GM21515 (cell line): ENCODE measurements around the gene LRCH4.

Source experiments
- ATAC-seq: cut with Tn5 transposase; IDR thresholded peaks from one replicate; pipeline ENCODE4 v1.9.1; 2021; ENCODE audit not compliant: unreplicated experiment

LRCH4 gene, protein sequence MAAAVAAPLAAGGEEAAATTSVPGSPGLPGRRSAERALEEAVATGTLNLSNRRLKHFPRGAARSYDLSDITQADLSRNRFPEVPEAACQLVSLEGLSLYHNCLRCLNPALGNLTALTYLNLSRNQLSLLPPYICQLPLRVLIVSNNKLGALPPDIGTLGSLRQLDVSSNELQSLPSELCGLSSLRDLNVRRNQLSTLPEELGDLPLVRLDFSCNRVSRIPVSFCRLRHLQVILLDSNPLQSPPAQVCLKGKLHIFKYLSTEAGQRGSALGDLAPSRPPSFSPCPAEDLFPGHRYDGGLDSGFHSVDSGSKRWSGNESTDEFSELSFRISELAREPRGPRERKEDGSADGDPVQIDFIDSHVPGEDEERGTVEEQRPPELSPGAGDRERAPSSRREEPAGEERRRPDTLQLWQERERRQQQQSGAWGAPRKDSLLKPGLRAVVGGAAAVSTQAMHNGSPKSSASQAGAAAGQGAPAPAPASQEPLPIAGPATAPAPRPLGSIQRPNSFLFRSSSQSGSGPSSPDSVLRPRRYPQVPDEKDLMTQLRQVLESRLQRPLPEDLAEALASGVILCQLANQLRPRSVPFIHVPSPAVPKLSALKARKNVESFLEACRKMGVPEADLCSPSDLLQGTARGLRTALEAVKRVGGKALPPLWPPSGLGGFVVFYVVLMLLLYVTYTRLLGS

GRCh38 chr7:100585511-100586265 is at the start of gene LRCH4:
Gene LRCH4, minus strand, starts transcription at chr7:100586129. Its CDS starts 29 bp downstream, at chr7:100586100.
- peak; percentile 21 for ATAC-seq

DNA sequence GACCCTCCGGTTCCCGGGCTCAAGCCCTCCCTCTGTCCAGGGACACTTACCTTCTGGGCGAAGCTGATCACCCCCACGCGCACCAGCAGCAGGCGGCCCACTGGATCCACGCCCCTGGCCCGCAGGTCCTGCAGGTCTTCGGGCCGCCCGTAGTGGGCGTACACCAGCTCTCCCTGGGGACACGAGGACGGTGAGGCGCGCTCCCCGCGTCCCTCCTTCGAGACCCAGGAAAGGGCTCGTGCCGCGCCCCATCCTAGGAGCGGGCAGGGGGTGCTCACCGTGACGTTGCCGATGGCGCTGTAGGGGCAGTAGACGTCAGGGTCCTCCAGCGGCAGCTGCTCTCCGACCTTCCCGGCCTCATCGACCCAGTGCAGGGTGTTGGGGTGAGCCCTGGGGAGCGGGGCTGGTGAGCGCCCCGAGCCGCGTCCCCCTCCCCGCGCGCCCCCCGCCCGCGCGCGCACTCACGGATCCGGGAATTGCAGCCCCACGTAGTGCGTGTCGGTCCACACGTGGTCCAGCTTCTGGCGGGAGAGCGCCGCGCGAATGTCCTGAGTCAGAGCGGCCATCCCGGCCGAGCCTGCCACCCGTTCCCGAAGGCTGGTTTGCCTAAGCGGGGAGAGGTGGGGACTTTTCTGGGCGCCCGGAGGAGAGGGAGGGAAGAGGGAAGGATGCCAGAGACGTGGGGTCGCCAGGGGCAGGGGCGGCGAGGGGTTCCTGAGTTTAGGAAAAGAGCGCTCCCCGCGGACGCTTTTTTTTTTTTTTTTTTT is 47.2 kb upstream of the LRCH4 start:
- no peak for ATAC-seq

GRCh38 chr7:100630066-100630465 is 44.1 kb upstream of the LRCH4 start:
- no peak for ATAC-seq

- ATAC-seq, result no peak
Measured at GRCh38 chr7:100629117-100629716, 43.3 kb upstream of the LRCH4 start.

- no peak for ATAC-seq
Measured at GRCh38 chr7:100627238-100627549, 41.3 kb upstream of the LRCH4 start.

- ATAC-seq, result peak; percentile 74
Measured at GRCh38 chr7:100626530-100627237, 40.8 kb upstream of the LRCH4 start.

DNA sequence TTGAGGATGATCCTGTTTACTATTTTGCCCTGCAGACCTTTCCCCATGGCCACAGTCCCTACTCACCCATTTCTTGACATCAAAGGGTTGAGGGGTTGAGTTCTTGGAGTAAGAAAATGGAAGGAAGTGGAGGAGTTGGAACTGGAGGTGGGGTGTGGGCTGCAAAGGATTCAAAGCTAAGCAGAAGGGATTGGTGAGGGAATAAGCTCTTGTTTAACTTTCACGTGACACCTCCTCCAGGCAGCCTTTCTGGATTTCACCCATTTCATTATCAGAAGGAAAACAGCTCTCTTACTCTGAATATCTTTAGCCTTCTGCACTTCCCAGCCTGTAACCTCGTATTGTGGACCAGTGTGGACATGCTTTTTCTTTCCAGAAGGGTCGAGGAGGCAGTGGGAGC is 40.1 kb upstream of the LRCH4 start:
- ATAC-seq, result no peak

- ATAC-seq, result no peak
Measured at GRCh38 chr7:100623951-100624824, 38.3 kb upstream of the LRCH4 start.

GRCh38 chr7:100621554-100621953 is 35.6 kb upstream of the LRCH4 start:
- no peak for ATAC-seq

DNA sequence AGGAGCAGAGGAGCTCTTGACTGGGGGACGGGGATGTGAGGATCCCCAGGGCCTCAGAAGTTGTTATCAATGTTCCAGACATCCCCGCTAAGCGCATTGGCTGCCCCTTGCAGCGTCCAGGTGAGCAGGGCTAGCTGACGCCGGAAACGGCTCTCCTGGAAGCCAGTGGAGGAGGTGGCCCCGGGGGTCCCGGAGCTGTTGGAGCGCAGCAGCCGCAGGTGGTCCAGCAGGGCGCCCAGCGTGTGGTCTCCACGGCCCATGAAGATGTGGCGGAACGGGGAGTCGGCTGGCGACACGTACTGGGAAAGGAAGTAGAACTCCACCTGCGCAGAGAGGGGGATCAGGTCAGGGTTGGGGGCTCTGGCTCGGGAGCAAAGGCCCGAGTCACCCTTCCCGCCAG is 34.9 kb upstream of the LRCH4 start:
- no peak for ATAC-seq

DNA sequence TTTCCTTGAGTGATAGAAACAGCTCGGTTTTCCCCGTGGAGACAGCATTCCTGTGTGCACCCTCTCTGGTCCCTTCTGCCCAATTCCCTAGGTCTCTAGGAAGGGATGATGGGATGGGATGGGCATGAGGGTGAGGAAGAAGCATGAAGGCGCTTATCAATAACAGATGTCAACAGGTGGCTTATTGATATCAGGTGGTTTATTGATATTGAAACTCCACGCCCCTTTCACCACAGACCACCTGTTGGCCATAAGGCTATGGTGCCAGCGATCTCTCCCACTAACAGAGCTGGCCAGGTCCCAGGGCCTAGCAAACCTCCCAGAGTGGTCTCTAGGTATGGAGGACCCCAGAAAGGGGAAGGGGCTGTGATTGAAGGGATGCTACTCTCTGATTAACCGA is 34.3 kb upstream of the LRCH4 start:
- no peak for ATAC-seq

- no peak for ATAC-seq
Measured at GRCh38 chr7:100614308-100614861, 28.5 kb upstream of the LRCH4 start.

DNA sequence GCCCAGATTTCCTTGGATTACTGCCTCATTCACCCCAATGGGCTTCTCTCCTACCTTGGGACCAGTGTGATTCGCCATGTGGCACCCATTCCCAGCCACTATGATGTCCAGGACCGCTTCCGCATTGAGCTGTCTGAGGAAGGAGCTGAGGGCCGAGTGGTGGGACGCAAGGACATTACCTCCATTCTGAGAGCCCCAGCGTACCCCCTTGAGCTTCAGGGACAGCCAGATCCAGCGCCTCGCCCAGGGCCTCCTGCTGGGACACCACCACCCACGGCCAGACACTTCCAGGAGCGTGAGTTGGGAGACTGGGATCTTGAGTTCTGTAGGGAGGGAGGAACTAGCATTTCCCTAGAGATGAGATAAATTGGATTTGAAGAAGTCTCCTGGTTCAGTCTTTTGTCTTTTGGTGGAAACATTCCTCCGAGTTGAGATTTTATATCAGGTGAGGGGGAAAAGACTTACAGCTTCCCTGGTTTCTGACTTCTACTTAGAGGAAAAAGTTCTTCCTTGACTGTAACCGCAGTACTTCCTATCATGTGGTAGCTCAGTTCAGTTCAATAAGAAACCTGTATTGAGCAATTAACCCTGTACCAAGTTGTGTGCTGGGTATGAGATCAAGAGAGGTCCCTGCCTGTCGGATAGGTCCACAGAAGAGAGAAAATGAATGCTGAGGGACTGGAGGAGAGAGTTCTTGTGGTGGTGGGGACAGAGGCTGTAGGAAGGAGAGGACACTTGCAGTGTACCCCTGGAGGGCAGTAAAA is 27.7 kb upstream of the LRCH4 start:
- no peak for ATAC-seq

DNA sequence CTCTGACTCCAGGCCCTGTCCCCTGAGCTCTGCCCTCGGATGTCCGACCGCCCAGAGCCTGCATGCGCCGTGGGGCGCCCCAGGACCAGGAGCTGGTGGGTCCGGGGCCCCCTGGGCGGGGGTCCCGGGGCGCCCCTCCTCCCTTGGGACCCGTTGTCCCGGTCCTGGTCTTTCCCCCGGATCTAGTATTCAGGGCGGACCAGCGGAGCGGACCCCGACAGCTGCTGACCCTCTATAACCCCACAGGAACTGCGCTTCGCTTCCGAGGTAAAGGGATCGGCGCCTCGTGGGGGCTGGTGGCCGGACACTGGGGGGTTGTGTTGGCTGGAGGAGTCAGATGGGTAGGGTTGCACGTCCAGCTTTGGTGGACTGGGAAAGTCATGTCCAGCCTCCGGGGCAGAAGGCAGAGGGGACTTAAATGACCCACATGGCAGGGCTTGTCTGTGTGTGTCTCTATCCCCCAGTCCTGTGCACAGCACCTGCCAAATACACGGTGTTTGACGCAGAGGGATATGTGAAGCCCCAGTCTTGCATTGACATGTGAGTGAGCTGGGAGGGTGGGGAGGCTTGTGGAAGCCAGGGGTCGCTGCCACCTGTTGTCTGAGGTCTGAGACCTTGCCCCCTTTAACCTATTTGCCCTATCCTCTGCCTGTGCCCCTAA is 26.9 kb upstream of the LRCH4 start:
- ATAC-seq, result peak; percentile 3

DNA sequence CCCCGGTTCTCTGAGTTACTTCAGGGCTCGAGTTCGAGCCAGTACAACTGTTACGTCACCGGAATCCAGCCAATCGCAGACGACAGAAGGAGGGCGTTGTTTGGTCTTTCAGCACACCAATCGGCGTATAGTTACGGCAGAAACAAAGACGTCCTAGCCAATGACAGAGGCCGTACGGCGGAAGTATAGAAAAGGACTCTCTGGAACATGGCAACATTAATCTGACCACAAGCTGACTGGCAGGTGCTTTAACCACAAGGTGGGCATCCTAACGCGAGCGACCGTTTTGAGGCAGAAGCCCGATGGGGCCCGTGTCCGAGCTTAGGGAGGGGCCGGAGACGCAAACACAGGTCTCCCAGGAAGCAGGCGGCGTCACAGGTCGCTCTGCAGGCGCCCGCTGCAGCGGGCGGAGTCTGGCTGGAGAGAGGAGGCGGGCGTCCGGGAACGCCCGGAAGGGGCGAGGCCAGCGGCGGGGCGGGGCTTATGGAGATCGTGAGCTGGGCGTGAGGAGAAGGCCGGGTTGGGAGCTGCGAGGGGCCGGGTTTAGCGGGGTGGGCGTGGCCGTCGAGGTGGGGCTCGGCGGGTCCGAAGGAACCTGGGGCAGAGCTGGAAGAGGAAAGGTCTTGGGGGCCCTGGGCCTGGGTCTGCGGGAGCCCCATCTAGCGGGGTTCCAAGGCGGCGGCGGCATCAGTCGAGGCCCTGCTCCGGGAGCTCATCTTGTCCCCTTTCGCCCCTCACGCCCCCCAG is 26.2 kb upstream of the LRCH4 start, which contains the start of gene MOSPD3:
Gene MOSPD3, plus strand, starts transcription at position 558 of the 747 bp plus-strand sequence. CDS start 252 bp downstream, outside the sequence.
- ATAC-seq, result peak; percentile 88

DNA sequence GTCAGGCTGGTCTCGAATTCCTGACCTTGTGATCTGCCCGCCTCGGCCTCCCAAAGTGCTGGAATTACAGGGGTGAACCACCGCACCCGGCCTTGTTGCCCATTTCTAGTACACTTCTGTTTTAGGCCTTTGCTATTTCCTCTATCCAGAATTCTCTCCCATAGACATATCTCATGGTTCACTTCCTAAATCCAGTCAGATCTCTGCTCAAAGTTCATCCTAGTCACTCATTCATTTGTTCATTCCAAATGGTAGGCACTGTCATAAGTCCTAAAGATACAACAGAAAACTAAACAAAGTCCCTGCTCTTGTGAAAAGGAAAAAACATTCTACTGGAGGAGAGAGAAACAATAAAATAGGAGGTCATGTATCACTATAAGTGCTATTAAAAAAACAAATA is 24.0 kb upstream of the LRCH4 start:
- ATAC-seq, result no peak

DNA sequence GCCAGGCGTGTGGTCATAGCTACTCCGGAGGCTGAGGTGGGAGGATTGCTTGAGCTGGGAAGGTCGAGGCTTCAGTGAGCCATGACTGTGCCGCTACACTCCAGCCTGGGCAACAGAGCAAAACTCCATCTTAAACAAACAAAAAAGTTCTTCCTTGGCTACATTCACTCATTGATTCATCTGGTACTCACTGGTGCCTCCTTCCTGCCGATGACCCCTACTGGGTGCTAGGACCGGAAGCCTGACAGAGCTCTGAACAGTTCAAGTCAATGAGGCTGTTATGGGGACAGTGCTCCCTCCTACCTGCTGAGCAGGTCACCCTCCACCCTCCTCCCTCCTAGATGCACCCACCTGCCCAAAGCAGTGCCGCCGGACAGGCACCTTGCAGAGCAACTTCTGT is 21.2 kb upstream of the LRCH4 start:
- no peak for ATAC-seq
